ENCODE measurements around the gene NXPH3.
A peak's percentile ranks its signal among the peaks of the same experiment; 100 is the strongest.

Gene NXPH3

GRCh38 chr17:49552070-49552751 is 23.5 kb upstream of the NXPH3 start:
- no peak for DNase-seq
- no peak overlapping the region for H3K18ac ChIP-seq (ENCODE audit: low read length)
- no peak overlapping the region for H3K4ac ChIP-seq (ENCODE audit: low read depth, low read length)
- no peaks in the 10 kb centered on the region for H3K27me3 ChIP-seq (ENCODE audit: insufficient read depth, low read length, poor library complexity)
- no peak overlapping the region for H3K27ac ChIP-seq (ENCODE audit: low read depth, low read length)
- H3K23ac ChIP-seq (ENCODE audit: low read length), result no peak overlapping the region
- no peak overlapping the region for H2AK5ac ChIP-seq (ENCODE audit: low read length)
- no peak overlapping the region for H3K4me2 ChIP-seq (ENCODE audit: low read length)
- H4K8ac ChIP-seq (ENCODE audit: low read depth, low read length), result no peak overlapping the region
- no peaks in the 10 kb centered on the region for H3K36me3 ChIP-seq (ENCODE audit: control insufficient read depth, insufficient read depth, low read length)
- no peak overlapping the region for H2BK5ac ChIP-seq (ENCODE audit: low read length)
- H3K9ac ChIP-seq (ENCODE audit: low read length), result no peak overlapping the region
- no peaks in the 10 kb centered on the region for H3K79me2 ChIP-seq (ENCODE audit: control insufficient read depth, insufficient read depth, low read length)
- H3K56ac ChIP-seq (ENCODE audit: low read length), result no peak overlapping the region
- no peak overlapping the region for H3K4me3 ChIP-seq (ENCODE audit: low read length)
- WGBS (ENCODE audit: extremely low coverage, insufficient coverage, low lambda C conversion rate), result no CpG with 5 or more reads among the region's 27 CpGs
- no peak overlapping the region for H4K5ac ChIP-seq (ENCODE audit: low read length)
- H3K79me1 ChIP-seq (ENCODE audit: low read length), result no peaks in the 10 kb centered on the region
- H3K4me1 ChIP-seq (ENCODE audit: control insufficient read depth, low read depth, low read length), result no peaks in the 10 kb centered on the region
- no peak overlapping the region for H2BK120ac ChIP-seq (ENCODE audit: low read depth, low read length)
- H2BK15ac ChIP-seq (replicated peaks; ENCODE audit: low read depth), result no peak overlapping the region

- Histone ChIP-seq H4K8ac (ENCODE audit: low read depth, low read length) (no peak overlapping the region), H4K5ac (ENCODE audit: low read length) (no peak overlapping the region), H3K23ac (ENCODE audit: low read length) (no peak overlapping the region), H3K4me2 (ENCODE audit: low read length) (no peak overlapping the region), H3K27ac (ENCODE audit: low read depth, low read length) (no peak overlapping the region), H3K18ac (ENCODE audit: low read length) (no peak overlapping the region), H3K36me3 (ENCODE audit: control insufficient read depth, insufficient read depth, low read length) (no peaks in the 10 kb centered on the region), H3K4me3 (ENCODE audit: low read length) (no peak overlapping the region), H2BK5ac (ENCODE audit: low read length) (no peak overlapping the region), H3K27me3 (ENCODE audit: insufficient read depth, low read length, poor library complexity) (no peaks in the 10 kb centered on the region), H3K79me1 (ENCODE audit: low read length) (no peaks in the 10 kb centered on the region), H3K4me1 (ENCODE audit: control insufficient read depth, low read depth, low read length) (no peaks in the 10 kb centered on the region), H3K56ac (ENCODE audit: low read length) (no peak overlapping the region), H2BK120ac (ENCODE audit: low read depth, low read length) (no peak overlapping the region), H3K4ac (ENCODE audit: low read depth, low read length) (no peak overlapping the region), H3K79me2 (ENCODE audit: control insufficient read depth, insufficient read depth, low read length) (no peaks in the 10 kb centered on the region), H2BK15ac (replicated peaks; ENCODE audit: low read depth) (no peak overlapping the region), H3K9ac (ENCODE audit: low read length) (no peak overlapping the region), H2AK5ac (ENCODE audit: low read length) (no peak overlapping the region)
- no CpG with 5 or more reads among the region's 8 CpGs for WGBS (ENCODE audit: extremely low coverage, insufficient coverage, low lambda C conversion rate)
- no peak for DNase-seq
Measured at GRCh38 chr17:49553676-49554335, 21.9 kb upstream of the NXPH3 start.

- Histone ChIP-seq H3K23ac (ENCODE audit: low read length) (no peak overlapping the region), H2BK5ac (ENCODE audit: low read length) (no peak overlapping the region), H3K36me3 (ENCODE audit: control insufficient read depth, insufficient read depth, low read length) (no peaks in the 10 kb centered on the region), H3K18ac (ENCODE audit: low read length) (no peak overlapping the region), H3K4me3 (ENCODE audit: low read length) (no peak overlapping the region), H2BK120ac (ENCODE audit: low read depth, low read length) (no peak overlapping the region), H2BK15ac (replicated peaks; ENCODE audit: low read depth) (no peak overlapping the region), H3K4me2 (ENCODE audit: low read length) (no peak overlapping the region), H3K27me3 (ENCODE audit: insufficient read depth, low read length, poor library complexity) (no peaks in the 10 kb centered on the region), H3K4ac (ENCODE audit: low read depth, low read length) (no peak overlapping the region), H3K4me1 (ENCODE audit: control insufficient read depth, low read depth, low read length) (no peaks in the 10 kb centered on the region), H3K79me2 (ENCODE audit: control insufficient read depth, insufficient read depth, low read length) (no peaks in the 10 kb centered on the region), H4K8ac (ENCODE audit: low read depth, low read length) (no peak overlapping the region), H3K79me1 (ENCODE audit: low read length) (no peaks in the 10 kb centered on the region), H3K56ac (ENCODE audit: low read length) (no peak overlapping the region), H4K5ac (ENCODE audit: low read length) (no peak overlapping the region), H3K27ac (ENCODE audit: low read depth, low read length) (no peak overlapping the region), H2AK5ac (ENCODE audit: low read length) (no peak overlapping the region), H3K9ac (ENCODE audit: low read length) (no peak overlapping the region)
- no CpG with 5 or more reads among the region's 14 CpGs for WGBS (ENCODE audit: extremely low coverage, insufficient coverage, low lambda C conversion rate)
- no peak for DNase-seq
Measured at GRCh38 chr17:49554694-49555494, 20.8 kb upstream of the NXPH3 start.

DNA sequence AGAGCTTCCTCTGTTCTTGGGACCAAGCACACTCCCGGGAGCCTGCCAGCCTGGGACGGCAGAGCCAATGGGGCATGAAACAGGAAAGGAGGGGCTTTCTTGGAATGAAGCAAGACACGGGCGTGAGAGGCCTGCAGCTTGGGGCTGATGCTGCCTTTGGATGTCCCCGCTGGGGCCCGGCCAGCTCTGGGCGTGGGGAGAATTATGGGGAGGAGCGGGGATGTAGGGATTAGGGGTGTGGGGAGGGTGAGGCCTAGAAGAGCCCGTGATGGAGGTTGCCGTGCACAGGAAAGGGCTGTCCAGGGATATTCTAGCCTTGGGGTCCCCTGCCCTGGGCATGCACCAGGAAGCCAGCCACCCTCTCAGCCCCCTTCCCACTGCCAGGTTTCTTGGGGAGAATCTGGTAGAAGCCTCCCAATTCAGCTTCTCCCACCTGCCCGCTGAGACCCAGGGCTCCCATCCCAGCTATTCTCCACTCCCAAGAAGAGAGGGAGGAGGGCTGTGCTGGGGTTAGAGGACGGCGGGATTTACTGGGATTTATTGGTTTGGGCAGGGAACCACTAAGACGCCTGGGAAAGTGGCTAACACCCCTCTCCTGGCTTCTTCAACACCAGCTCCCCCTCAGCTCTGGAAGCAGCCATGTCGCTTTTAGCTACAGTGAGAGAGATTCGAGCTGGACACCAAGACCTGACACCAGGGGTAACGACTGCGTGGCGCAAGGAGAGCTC is 20.0 kb upstream of the NXPH3 start:
- no peaks in the 10 kb centered on the region for H3K79me2 ChIP-seq (ENCODE audit: control insufficient read depth, insufficient read depth, low read length)
- no peaks in the 10 kb centered on the region for H3K4me1 ChIP-seq (ENCODE audit: control insufficient read depth, low read depth, low read length)
- H3K79me1 ChIP-seq (ENCODE audit: low read length), result no peaks in the 10 kb centered on the region
- H3K36me3 ChIP-seq (ENCODE audit: control insufficient read depth, insufficient read depth, low read length), result no peaks in the 10 kb centered on the region
- H3K4ac ChIP-seq (ENCODE audit: low read depth, low read length), result no peak overlapping the region
- no peak overlapping the region for H2BK15ac ChIP-seq (replicated peaks; ENCODE audit: low read depth)
- H4K8ac ChIP-seq (ENCODE audit: low read depth, low read length), result no peak overlapping the region
- no peak overlapping the region for H3K4me3 ChIP-seq (ENCODE audit: low read length)
- H3K18ac ChIP-seq (ENCODE audit: low read length), result no peak overlapping the region
- H3K56ac ChIP-seq (ENCODE audit: low read length), result peak overlapping the region; percentile 40
- DNase-seq, result no peak
- H3K27ac ChIP-seq (ENCODE audit: low read depth, low read length), result no peak overlapping the region
- no peak overlapping the region for H3K9ac ChIP-seq (ENCODE audit: low read length)
- H4K5ac ChIP-seq (ENCODE audit: low read length), result no peak overlapping the region
- no peak overlapping the region for H2AK5ac ChIP-seq (ENCODE audit: low read length)
- no peaks in the 10 kb centered on the region for H3K27me3 ChIP-seq (ENCODE audit: insufficient read depth, low read length, poor library complexity)
- H3K4me2 ChIP-seq (ENCODE audit: low read length), result no peak overlapping the region
- no peak overlapping the region for H2BK120ac ChIP-seq (ENCODE audit: low read depth, low read length)
- no peak overlapping the region for H2BK5ac ChIP-seq (ENCODE audit: low read length)
- no CpG with 5 or more reads among the region's 19 CpGs for WGBS (ENCODE audit: extremely low coverage, insufficient coverage, low lambda C conversion rate)
- no peak overlapping the region for H3K23ac ChIP-seq (ENCODE audit: low read length)

DNA sequence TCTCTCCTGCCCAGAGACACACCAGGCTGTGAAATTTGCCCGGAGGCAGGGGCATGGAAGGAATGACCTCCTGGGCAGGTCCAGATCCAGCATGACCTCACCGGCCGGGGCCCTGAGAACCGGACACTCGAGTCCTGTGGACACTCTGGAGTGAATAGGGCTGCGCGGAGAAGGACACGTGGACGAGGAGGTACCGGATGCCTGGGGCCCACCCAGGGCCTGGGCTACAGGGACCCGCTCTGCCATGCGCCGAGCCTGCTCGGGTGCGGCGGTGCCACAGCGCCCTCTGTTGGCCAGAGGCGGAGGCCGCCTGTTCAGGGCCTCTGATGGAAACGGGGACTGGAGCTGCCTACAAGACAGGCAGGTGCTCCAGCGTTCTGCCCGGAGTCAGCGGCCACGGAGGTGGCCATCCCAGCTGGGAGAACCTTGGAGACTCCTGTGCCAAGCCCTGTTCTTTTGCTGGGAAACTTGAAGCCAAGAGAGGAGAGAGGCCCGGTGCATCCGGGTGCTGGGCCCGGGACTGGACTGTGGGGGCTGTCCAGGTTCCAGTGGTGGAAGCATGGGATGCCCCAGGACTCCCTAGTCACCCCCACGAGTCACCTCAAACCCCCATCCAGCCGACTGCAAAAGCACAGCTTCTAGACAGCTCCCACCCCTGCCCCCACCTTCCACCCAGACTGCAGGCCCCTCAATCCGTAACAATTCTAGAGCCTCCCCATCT is 19.3 kb upstream of the NXPH3 start:
- Histone ChIP-seq H3K23ac (ENCODE audit: low read length) (no peak overlapping the region), H3K4me3 (ENCODE audit: low read length) (no peak overlapping the region), H2BK5ac (ENCODE audit: low read length) (no peak overlapping the region)

More for the DNA sequence above, 19.3 kb upstream of the NXPH3 start:
- H3K18ac ChIP-seq (ENCODE audit: low read length), result no peak overlapping the region
- H3K36me3 ChIP-seq (ENCODE audit: control insufficient read depth, insufficient read depth, low read length), result no peaks in the 10 kb centered on the region
- no peak overlapping the region for H3K4ac ChIP-seq (ENCODE audit: low read depth, low read length)
- H2BK120ac ChIP-seq (ENCODE audit: low read depth, low read length), result no peak overlapping the region
- H3K56ac ChIP-seq (ENCODE audit: low read length), result peak overlapping the region; percentile 40
- DNase-seq, result peak; percentile 78
- no peaks in the 10 kb centered on the region for H3K4me1 ChIP-seq (ENCODE audit: control insufficient read depth, low read depth, low read length)
- H2AK5ac ChIP-seq (ENCODE audit: low read length), result no peak overlapping the region
- no peaks in the 10 kb centered on the region for H3K79me2 ChIP-seq (ENCODE audit: control insufficient read depth, insufficient read depth, low read length)
- no peaks in the 10 kb centered on the region for H3K79me1 ChIP-seq (ENCODE audit: low read length)
- peak overlapping the region; percentile 25 for H3K9ac ChIP-seq (ENCODE audit: low read length)
- H3K27ac ChIP-seq (ENCODE audit: low read depth, low read length), result no peak overlapping the region
- H4K8ac ChIP-seq (ENCODE audit: low read depth, low read length), result no peak overlapping the region
- H4K5ac ChIP-seq (ENCODE audit: low read length), result no peak overlapping the region
- no peaks in the 10 kb centered on the region for H3K27me3 ChIP-seq (ENCODE audit: insufficient read depth, low read length, poor library complexity)
- no peak overlapping the region for H2BK15ac ChIP-seq (replicated peaks; ENCODE audit: low read depth)
- no CpG with 5 or more reads among the region's 30 CpGs for WGBS (ENCODE audit: extremely low coverage, insufficient coverage, low lambda C conversion rate)
- H3K4me2 ChIP-seq (ENCODE audit: low read length), result no peak overlapping the region
